Measurements from ENCODE around the gene SIL1. TPM values are rescaled to one million over a fixed set of nuclear protein-coding genes. Genes with fewer than 3 reads are reported as not detected.

Gene SIL1
- total RNA-seq, 1 experiment from 2014 or later: 10.7 TPM

GRCh38 chr5:139117342-139117884 lies 80.8 kb downstream of the SIL1 start:
- peaks cover 5% of the 10 kb centered on the region for H3K9me3 Mint-ChIP-seq
- H3K36me3 Mint-ChIP-seq: peaks cover 4% of the 10 kb centered on the region
- CTCF ChIA-PET: no interaction called here
- no peak for DNase-seq (ENCODE audit: low spot score)
- TF ChIP-seq ZNF532 (CRISPR knock-in tag; IDR thresholded peaks at IDR 0.05; ENCODE audit: borderline replicate concordance) (no peak), NFATC4 (CRISPR knock-in tag; IDR thresholded peaks at IDR 0.05) (no peak), ZNF512 (CRISPR knock-in tag; IDR thresholded peaks at IDR 0.05; ENCODE audit: borderline replicate concordance) (no peak), FOXP1 (CRISPR knock-in tag; IDR thresholded peaks at IDR 0.05; ENCODE audit: borderline replicate concordance) (no peak), KAT7 (CRISPR knock-in tag; IDR thresholded peaks at IDR 0.05; ENCODE audit: borderline replicate concordance) (no peak), ZSCAN18 (CRISPR knock-in tag; IDR thresholded peaks at IDR 0.05) (no peak), GTF2I (CRISPR knock-in tag; conservative IDR thresholded peaks at IDR 0.05) (no peak), STAT6 (CRISPR knock-in tag; conservative IDR thresholded peaks at IDR 0.05; ENCODE audit: low read depth) (no peak), CBFB (CRISPR knock-in tag; IDR thresholded peaks at IDR 0.05; ENCODE audit: low read depth) (no peak), PREB (CRISPR knock-in tag; IDR thresholded peaks at IDR 0.05; ENCODE audit: borderline replicate concordance) (no peak), ATF2 (CRISPR knock-in tag; IDR thresholded peaks at IDR 0.05; ENCODE audit: borderline replicate concordance, low read depth) (no peak), MYBL2 (CRISPR knock-in tag; IDR thresholded peaks at IDR 0.05) (no peak), NFYB (CRISPR knock-in tag; conservative IDR thresholded peaks at IDR 0.05; ENCODE audit: low read depth) (no peak), ZBTB21 (CRISPR knock-in tag; IDR thresholded peaks at IDR 0.05; ENCODE audit: borderline replicate concordance) (no peak)
- no peaks in the 10 kb centered on the region for H3K4me1 Mint-ChIP-seq
- POLR2A ChIA-PET: no interaction called here
- no peak overlapping the region for H3K4me3 Mint-ChIP-seq
- ATAC-seq: no peak
- H3K27ac Mint-ChIP-seq: no peak overlapping the region
- H3K27me3 Mint-ChIP-seq (ENCODE audit: low read depth): no peaks in the 10 kb centered on the region

Measured in WTC11 (cell line).